ENCODE results near the gene MCC.

GRCh38 chr5:113060408-113061025 is 427.7 kb downstream of the MCC start:
- no peak for TF ChIP-seq CTCF (IDR thresholded peaks at IDR 0.05)
- no peak for TF ChIP-seq POLR2A (IDR thresholded peaks at IDR 0.05)

Measured in upper lobe of left lung (tissue), 4 donors.